Right cardiac atrium (tissue), 5 donors: Measurements from ENCODE around the gene PDE3A. TPM values are rescaled to one million over a fixed set of nuclear protein-coding genes. Genes with fewer than 3 reads are reported as not detected.
"Not testable (repeated sequence)": the region's sequence is repeated elsewhere in the genome, so short reads cannot be mapped to it uniquely, and the experiment has no call there.

Source experiments
- ATAC-seq, 2 donors: fragments of 200-7000 bp; cut with Tn5 transposase; one replicate each; pipeline versions ENCODE4 v1.8.0 to v1.9.1; 2020; ENCODE audit warnings: moderate library complexity in 2 of 2, mild to moderate bottlenecking in 1 of 2
- DNase-seq, 3 donors: peaks; one replicate each; pipeline ENCODE4 v3.0.0-alpha.2; 2020
- H3K27ac ChIP-seq: one replicate; pipeline ENCODE4 v1.5.1; 2013; ENCODE audit warnings: mild to moderate bottlenecking, low read length, control low read depth, moderate library complexity
- H3K27me3 ChIP-seq: one replicate; pipeline ENCODE4 v1.6.1; 2013; ENCODE audit not compliant: control insufficient read depth, insufficient read depth
- H3K4me1 ChIP-seq: one replicate; pipeline ENCODE4 v1.6.1; 2013; ENCODE audit warnings: low read length; ENCODE audit not compliant: control insufficient read depth, insufficient read depth
- H3K4me3 ChIP-seq: one replicate; pipeline ENCODE4 v1.5.1; 2013; ENCODE audit warnings: low read length, control low read depth
- H3K9me3 ChIP-seq: one replicate; pipeline ENCODE4 v1.6.1; 2013; ENCODE audit warnings: low read length; ENCODE audit not compliant: control insufficient read depth
- WGBS: extraction: QIAGEN DNeasy Blood & Tissue Kit; methylation state at CpG from one replicate; pipeline ENCODE4 v1.1.7; 2013; 5-methylcytosine and 5-hydroxymethylcytosine counted together
- intact Hi-C, 4 donors: fragments of 100-400 bp; cut with DNase I; formaldehyde crosslinking; loops; one replicate each; pipeline versions ENCODE4 v1.11.0 to v1.14.0; 2022 to 2023
- polyA plus RNA-seq: library from polyadenylated mRNA; stranded (reverse); fragments of 200-250 nt; gene quantifications from one replicate; pipeline ENCODE4 v1.2.3, GENCODE V29; 2013
- total RNA-seq, 4 donors: library from RNA; stranded (reverse); fragmentation: NEBNext Ultra II Directional; extraction: Animal tissue kit (Norgen Biotek cat#: 25700); gene quantifications; one replicate each; pipeline ENCODE4 v1.2.1, GENCODE V29; 2021
- donor health status: healthy with polysubstance abuse.
- donor health status: DM: no; HTN: yes; CAD: no.
- donor health status: DM: no; HTN: no; CAD: no.
- donor health status: DM: no; HTN: yes; CAD: no; lungs with severe emphysema.
- donor health status: DM: yes; HTN: yes; CAD: no.

The PDE3A gene
- total and polyA plus RNA-seq, 5 donors: 29.9 to 156 (median 99.7) TPM

- intact Hi-C loops: loop anchor here in 1 of 4 donors (10.0 kb wide), 2 partner anchors 147 to 687 kb away; no protein-coding TSS in a partner anchor
- DNase-seq (no peak), ATAC-seq (peak in 1 of 2 donors; percentile 29)
- WGBS: 28% methylated on average over 2 of the region's 2 CpGs
- Histone ChIP-seq H3K27ac (no peak overlapping the region), H3K27me3 (no peaks in the 10 kb centered on the region), H3K4me1 (no peaks in the 10 kb centered on the region), H3K9me3 (no peaks in the 10 kb centered on the region), H3K4me3 (peak overlapping the region; percentile 15)
Observed at GRCh38 chr12:20601668-20602280, 233.4 kb downstream of the PDE3A start.

- Histone ChIP-seq H3K9me3 (no peaks in the 10 kb centered on the region), H3K27ac (no peak overlapping the region), H3K27me3 (no peaks in the 10 kb centered on the region), H3K4me1 (no peaks in the 10 kb centered on the region), H3K4me3 (no peak overlapping the region)
- ATAC-seq (peak; percentile 43 to 80), DNase-seq (no peak)
- intact Hi-C loops: loop anchor here in 1 of 4 donors (10.0 kb wide), 2 partner anchors 148 to 688 kb away; no protein-coding TSS in a partner anchor
- 31% methylated on average over 4 of the region's 4 CpGs for WGBS
Observed at GRCh38 chr12:20602641-20603391, 234.5 kb downstream of the PDE3A start.

GRCh38 chr12:20604408-20605067 is 236.2 kb downstream of the PDE3A start:
- Histone ChIP-seq H3K27me3 (no peaks in the 10 kb centered on the region), H3K4me1 (no peaks in the 10 kb centered on the region), H3K9me3 (no peaks in the 10 kb centered on the region), H3K27ac (no peak overlapping the region), H3K4me3 (no peak overlapping the region)
- intact Hi-C loops: loop anchor here in 1 of 4 donors (10.0 kb wide), 2 partner anchors 150 to 690 kb away; no protein-coding TSS in a partner anchor
- whole genome bisulfite sequencing: 61% methylated on average over 3 of the region's 3 CpGs
- ATAC-seq (no peak), DNase-seq (no peak)

- WGBS: 76% methylated on average over 8 of the region's 8 CpGs
- intact Hi-C loops, H3K27me3 ChIP-seq, H3K9me3 ChIP-seq, H3K27ac ChIP-seq, H3K4me1 ChIP-seq, H3K4me3 ChIP-seq: not testable (repeated sequence)
- ATAC-seq (peak; percentile 79 to 84), DNase-seq (peak; percentile 14 to 64 (median 59))
Observed at GRCh38 chr12:20615020-20615419, 246.7 kb downstream of the PDE3A start.

GRCh38 chr12:20616093-20616492 is 247.8 kb downstream of the PDE3A start:
- WGBS: 94% methylated on average over 6 of the region's 6 CpGs
- no peak overlapping the region for H3K4me3 ChIP-seq
- no peak overlapping the region for H3K27ac ChIP-seq
- no peaks in the 10 kb centered on the region for H3K4me1 ChIP-seq
- intact Hi-C loops: no loop called here
- H3K27me3 ChIP-seq: no peaks in the 10 kb centered on the region
- DNase-seq: no peak
- no peaks in the 10 kb centered on the region for H3K9me3 ChIP-seq
- ATAC-seq: no peak

- intact Hi-C loops: no loop called here
- ATAC-seq: no peak
- 70% methylated on average over 2 of the region's 2 CpGs for WGBS
- no peak overlapping the region for H3K27ac ChIP-seq
- no peak for DNase-seq
- H3K27me3 ChIP-seq: no peaks in the 10 kb centered on the region
- no peaks in the 10 kb centered on the region for H3K4me1 ChIP-seq
- H3K9me3 ChIP-seq: no peaks in the 10 kb centered on the region
- no peak overlapping the region for H3K4me3 ChIP-seq
Observed at GRCh38 chr12:20620261-20620660, 251.9 kb downstream of the PDE3A start.

GRCh38 chr12:20624718-20625117 is 256.4 kb downstream of the PDE3A start:
- intact Hi-C loops: no loop called here
- WGBS: 68% methylated on average over 5 of the region's 5 CpGs
- H3K9me3 ChIP-seq: no peaks in the 10 kb centered on the region
- H3K27me3 ChIP-seq: no peaks in the 10 kb centered on the region
- no peak for ATAC-seq
- no peak overlapping the region for H3K4me3 ChIP-seq
- peaks cover 3% of the 10 kb centered on the region for H3K4me1 ChIP-seq
- no peak overlapping the region for H3K27ac ChIP-seq
- no peak for DNase-seq

GRCh38 chr12:20625531-20625930 is 257.2 kb downstream of the PDE3A start:
- Histone ChIP-seq H3K27me3 (no peaks in the 10 kb centered on the region), H3K27ac (no peak overlapping the region), H3K4me3 (no peak overlapping the region), H3K9me3 (no peaks in the 10 kb centered on the region), H3K4me1 (peaks cover 3% of the 10 kb centered on the region)
- DNase-seq (no peak), ATAC-seq (no peak)
- intact Hi-C loops: no loop called here
- 73% methylated on average over 2 of the region's 2 CpGs for WGBS

- Histone ChIP-seq H3K4me3 (no peak overlapping the region), H3K27ac (peak overlapping the region; percentile 27), H3K9me3 (no peaks in the 10 kb centered on the region), H3K4me1 (peaks cover 3% of the 10 kb centered on the region), H3K27me3 (no peaks in the 10 kb centered on the region)
- WGBS: 70% methylated on average over 1 of the region's 1 CpG
- intact Hi-C loops: no loop called here
- DNase-seq (no peak), ATAC-seq (no peak)
Observed at GRCh38 chr12:20627001-20627588, 258.8 kb downstream of the PDE3A start.

GRCh38 chr12:20628226-20628787 is 260.0 kb downstream of the PDE3A start:
- no peak for DNase-seq
- peak; percentile 18 to 56 for ATAC-seq
- Histone ChIP-seq H3K4me1 (peaks cover 3% of the 10 kb centered on the region), H3K27me3 (no peaks in the 10 kb centered on the region), H3K4me3 (no peak overlapping the region), H3K27ac (no peak overlapping the region), H3K9me3 (no peaks in the 10 kb centered on the region)
- WGBS: 69% methylated on average over 9 of the region's 9 CpGs
- intact Hi-C loops: no loop called here
